ENCODE data around the gene NINL. TPM values are rescaled to one million over a fixed set of nuclear protein-coding genes. Genes with fewer than 3 reads are reported as not detected.

NINL gene
- total RNA-seq, 1 donor from 2014 or later, result 86.8 TPM

- Mint-ChIP-seq H3K36me3 (ENCODE audit: unreplicated experiment) (peaks cover 8% of the 10 kb centered on the region), H3K27me3 (ENCODE audit: unreplicated experiment) (peaks cover 15% of the 10 kb centered on the region), H3K4me3 (ENCODE audit: unreplicated experiment) (no peak overlapping the region)
These were observed 88.3 kb downstream of the NINL start for GRCh38 chr20:25496968-25497401.

GRCh38 chr20:25496165-25496967, 89.0 kb downstream of the NINL start:
- peaks cover 11% of the 10 kb centered on the region for H3K4me1 Mint-ChIP-seq (ENCODE audit: low read depth, unreplicated experiment)
- H3K27ac Mint-ChIP-seq (ENCODE audit: unreplicated experiment), result no peak overlapping the region
- H3K36me3 Mint-ChIP-seq (ENCODE audit: unreplicated experiment), result peaks cover 8% of the 10 kb centered on the region
- H3K9me3 Mint-ChIP-seq (ENCODE audit: unreplicated experiment), result peaks cover 10% of the 10 kb centered on the region
- DNase-seq, result no peak
- TF ChIP-seq CTCF (IDR thresholded peaks at IDR 0.05; ENCODE audit: partially characterized antibody, unreplicated experiment), result no peak
- H3K4me3 Mint-ChIP-seq (ENCODE audit: unreplicated experiment), result no peak overlapping the region
- H3K27me3 Mint-ChIP-seq (ENCODE audit: unreplicated experiment), result peaks cover 15% of the 10 kb centered on the region

More at GRCh38 chr20:25496968-25497401, 88.3 kb downstream of the NINL start:
- DNase-seq, result no peak
- Mint-ChIP-seq H3K27ac (ENCODE audit: unreplicated experiment) (no peak overlapping the region), H3K4me1 (ENCODE audit: low read depth, unreplicated experiment) (peaks cover 11% of the 10 kb centered on the region), H3K9me3 (ENCODE audit: unreplicated experiment) (peaks cover 12% of the 10 kb centered on the region)
- no peak for TF ChIP-seq CTCF (IDR thresholded peaks at IDR 0.05; ENCODE audit: partially characterized antibody, unreplicated experiment)

GRCh38 chr20:25495189-25495824, 90.0 kb downstream of the NINL start:
- Mint-ChIP-seq H3K27ac (ENCODE audit: unreplicated experiment) (no peak overlapping the region), H3K4me1 (ENCODE audit: low read depth, unreplicated experiment) (peaks cover 7% of the 10 kb centered on the region), H3K9me3 (ENCODE audit: unreplicated experiment) (peaks cover 8% of the 10 kb centered on the region), H3K36me3 (ENCODE audit: unreplicated experiment) (peaks cover 8% of the 10 kb centered on the region), H3K27me3 (ENCODE audit: unreplicated experiment) (peaks cover 18% of the 10 kb centered on the region), H3K4me3 (ENCODE audit: unreplicated experiment) (no peak overlapping the region)
- no peak for DNase-seq
- TF ChIP-seq CTCF (IDR thresholded peaks at IDR 0.05; ENCODE audit: partially characterized antibody, unreplicated experiment), result no peak

GRCh38 chr20:25494506-25495188, 90.7 kb downstream of the NINL start:
- Mint-ChIP-seq H3K9me3 (ENCODE audit: unreplicated experiment) (peaks cover 6% of the 10 kb centered on the region), H3K36me3 (ENCODE audit: unreplicated experiment) (peaks cover 8% of the 10 kb centered on the region), H3K27me3 (ENCODE audit: unreplicated experiment) (peaks cover 18% of the 10 kb centered on the region), H3K27ac (ENCODE audit: unreplicated experiment) (peak overlapping the region; percentile 43), H3K4me1 (ENCODE audit: low read depth, unreplicated experiment) (peaks cover 3% of the 10 kb centered on the region), H3K4me3 (ENCODE audit: unreplicated experiment) (no peak overlapping the region)
- no peak for DNase-seq
- TF ChIP-seq CTCF (IDR thresholded peaks at IDR 0.05; ENCODE audit: partially characterized antibody, unreplicated experiment), result no peak
